GM12875 (cell line): ENCODE data around the gene CRACR2A.

Experiments used
- H3K4me3 ChIP-seq: one replicate; pipeline ENCODE4 v1.5.1; 2011; ENCODE audit warnings: low read depth, low read length, control low read depth
- TF ChIP-seq, protein P1 (sequence below): IDR thresholded peaks from 2 replicates; pipeline ENCODE4 v1.5.1; 2011; ENCODE audit warnings: low read depth, mild to moderate bottlenecking, control low read depth, inconsistent platforms, low read length, moderate library complexity, borderline replicate concordance; ENCODE audit not compliant: insufficient read depth

CRACR2A gene

DNA sequence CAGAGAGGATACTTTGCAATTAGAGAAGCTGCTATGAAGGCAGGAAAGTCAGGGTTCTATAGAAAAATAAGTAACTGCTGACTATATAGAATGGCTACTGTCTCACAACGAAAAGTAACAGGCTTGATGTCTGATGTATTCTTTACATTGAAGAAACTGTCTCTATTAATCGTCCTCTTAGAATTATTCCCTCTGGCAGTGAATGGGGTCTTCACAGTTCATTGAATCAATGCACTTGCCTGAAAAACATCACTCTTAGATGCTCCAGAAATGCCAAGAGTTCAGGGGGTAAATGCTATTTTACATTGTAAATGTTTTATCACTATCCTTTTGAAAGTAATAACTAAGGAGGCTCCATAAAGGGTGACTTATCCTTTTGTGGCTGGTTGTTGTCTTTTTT is 37.7 kb upstream of the CRACR2A start:
- TF ChIP-seq, protein P1, sequence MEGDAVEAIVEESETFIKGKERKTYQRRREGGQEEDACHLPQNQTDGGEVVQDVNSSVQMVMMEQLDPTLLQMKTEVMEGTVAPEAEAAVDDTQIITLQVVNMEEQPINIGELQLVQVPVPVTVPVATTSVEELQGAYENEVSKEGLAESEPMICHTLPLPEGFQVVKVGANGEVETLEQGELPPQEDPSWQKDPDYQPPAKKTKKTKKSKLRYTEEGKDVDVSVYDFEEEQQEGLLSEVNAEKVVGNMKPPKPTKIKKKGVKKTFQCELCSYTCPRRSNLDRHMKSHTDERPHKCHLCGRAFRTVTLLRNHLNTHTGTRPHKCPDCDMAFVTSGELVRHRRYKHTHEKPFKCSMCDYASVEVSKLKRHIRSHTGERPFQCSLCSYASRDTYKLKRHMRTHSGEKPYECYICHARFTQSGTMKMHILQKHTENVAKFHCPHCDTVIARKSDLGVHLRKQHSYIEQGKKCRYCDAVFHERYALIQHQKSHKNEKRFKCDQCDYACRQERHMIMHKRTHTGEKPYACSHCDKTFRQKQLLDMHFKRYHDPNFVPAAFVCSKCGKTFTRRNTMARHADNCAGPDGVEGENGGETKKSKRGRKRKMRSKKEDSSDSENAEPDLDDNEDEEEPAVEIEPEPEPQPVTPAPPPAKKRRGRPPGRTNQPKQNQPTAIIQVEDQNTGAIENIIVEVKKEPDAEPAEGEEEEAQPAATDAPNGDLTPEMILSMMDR: no peak

DNA sequence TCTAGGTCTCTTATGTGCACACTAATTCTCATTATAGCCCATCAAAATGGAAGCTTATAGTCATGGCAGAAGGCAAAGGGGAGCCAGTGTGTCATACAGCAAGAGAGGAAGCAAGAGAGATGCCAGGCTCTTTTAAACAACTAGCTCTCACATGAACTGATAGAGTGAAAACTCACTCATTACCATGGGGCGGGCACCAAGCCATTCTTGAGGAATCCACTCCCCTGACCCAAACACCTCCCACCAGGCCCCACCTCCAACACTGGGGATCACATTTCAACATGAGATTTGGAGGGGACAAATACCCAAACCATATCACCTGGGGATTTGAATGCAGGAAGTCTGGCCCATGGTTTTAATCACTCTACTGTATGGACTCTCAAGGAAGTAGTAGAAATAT is 36.9 kb upstream of the CRACR2A start:
- no peak overlapping the region for H3K4me3 ChIP-seq
- TF ChIP-seq, protein P1: no peak

More for the DNA sequence above, 37.7 kb upstream of the CRACR2A start:
- H3K4me3 ChIP-seq: no peak overlapping the region

DNA sequence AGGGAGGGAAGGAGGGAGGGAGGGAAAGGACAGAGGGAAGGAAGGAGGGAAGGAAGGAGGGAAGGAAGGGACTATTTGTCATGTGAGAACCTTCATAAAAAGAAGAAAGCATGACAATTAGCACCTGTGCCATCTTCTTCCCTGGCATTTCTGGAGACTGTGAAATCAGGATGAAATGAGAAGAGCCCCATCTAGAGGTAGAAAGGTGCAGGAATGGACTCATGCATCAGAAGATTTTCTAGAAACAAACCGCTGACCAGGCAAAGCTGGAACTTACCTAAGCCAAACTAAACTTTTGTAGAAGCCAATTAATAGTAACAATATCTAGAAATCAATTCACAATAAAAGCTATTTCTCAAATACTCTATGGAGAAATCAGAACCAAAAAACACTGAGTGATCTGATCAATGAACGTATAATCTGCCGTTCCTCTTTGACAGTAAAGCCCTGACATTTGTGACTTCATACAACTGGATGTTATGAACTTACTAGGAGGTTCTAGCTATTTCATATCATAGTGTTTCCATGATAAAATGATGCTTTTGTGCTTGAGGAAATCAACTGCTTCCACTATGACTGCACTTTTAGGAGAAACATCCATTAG is 24.4 kb upstream of the CRACR2A start:
- TF ChIP-seq, protein P1: peak; percentile 58; the same call in 1 of the 2 replicates
- no peak overlapping the region for H3K4me3 ChIP-seq

DNA sequence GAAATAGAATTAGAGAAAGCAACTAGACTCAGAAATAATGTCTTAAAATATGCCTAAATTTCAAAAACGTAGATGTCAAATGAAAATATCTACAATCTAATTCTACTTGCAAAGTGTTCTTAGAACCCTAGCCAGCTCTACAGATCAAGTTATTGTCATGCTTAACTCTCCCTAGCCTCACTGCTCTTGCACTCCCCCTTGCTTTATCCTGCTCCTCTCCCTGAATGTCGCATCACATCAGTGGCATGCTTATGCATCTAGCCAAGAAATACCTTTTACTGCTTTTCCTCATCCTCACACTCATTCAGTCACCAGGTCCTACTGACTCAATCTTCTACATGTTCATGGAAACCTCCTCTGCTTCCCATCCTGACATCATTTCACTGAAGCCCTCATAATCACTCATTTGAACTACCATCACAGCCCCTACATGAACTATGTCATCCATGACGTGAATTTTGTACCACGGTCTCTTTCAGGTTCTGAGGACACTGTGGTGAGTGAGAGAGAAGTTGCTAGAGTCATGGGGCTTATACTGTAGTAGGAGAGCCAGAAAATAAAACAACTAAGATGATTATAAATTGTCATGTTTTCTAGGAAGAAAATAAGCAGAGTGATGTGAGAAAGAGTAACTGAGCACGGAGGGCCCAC is 22.6 kb upstream of the CRACR2A start:
- no peak overlapping the region for H3K4me3 ChIP-seq
- TF ChIP-seq, protein P1: no peak

DNA sequence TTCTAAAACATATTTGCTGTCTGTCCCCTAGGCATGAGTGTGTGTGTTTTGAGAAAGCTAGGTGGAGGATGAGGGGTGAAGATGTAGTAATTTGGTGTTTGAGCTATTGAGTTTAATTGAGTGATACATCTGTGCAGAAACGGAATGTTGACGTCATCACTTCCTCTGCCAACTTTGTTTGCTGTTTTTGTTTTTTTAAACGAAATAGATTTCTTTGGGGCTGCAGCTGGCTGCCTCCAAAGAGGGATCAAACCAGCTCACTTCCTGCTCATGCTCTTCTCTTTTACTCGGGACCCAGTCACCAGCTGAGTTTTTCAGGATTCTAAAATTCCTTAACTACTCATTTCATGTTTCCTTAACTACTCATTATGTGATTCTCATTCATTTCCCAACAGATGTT is 19.5 kb upstream of the CRACR2A start:
- no peak overlapping the region for H3K4me3 ChIP-seq
- TF ChIP-seq, protein P1: no peak

DNA sequence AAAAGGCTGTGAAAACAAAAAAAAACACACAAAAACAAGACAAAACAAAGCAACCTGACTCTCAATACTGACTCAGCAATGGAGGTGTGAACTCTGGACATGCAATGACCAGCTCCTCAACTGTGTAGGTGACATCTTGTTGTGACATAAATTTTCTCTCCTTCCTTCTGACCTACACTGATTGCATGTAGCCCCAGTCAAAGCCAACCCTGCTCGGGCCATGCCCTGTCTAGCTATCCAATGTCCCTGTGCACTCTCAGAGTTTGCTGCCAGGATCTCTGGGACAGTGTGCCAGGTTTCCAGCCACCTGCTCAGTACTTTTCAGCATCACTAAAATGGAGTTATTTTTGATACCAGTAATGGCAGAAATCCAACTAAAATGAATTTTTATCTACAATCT is 18.9 kb upstream of the CRACR2A start:
- no peak overlapping the region for H3K4me3 ChIP-seq
- TF ChIP-seq, protein P1: no peak

DNA sequence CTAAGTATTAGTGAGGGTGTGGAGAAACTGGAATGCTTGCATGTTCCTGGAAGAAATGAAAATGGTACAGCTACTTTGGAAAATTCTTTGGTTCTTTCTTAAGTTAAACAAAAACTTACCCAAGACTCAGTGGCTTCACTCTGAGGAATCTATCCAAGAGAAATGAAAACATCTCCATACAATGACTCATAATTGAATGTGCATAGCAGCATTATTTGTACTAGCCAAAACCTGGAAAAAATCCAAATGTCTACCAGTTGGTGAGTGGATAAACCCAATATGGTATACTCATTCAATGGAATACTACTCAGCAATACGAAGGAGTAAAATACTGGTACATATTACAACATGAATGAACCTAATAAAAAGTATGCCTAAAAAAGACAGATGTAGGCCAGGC is 18.0 kb upstream of the CRACR2A start:
- H3K4me3 ChIP-seq: no peak overlapping the region
- TF ChIP-seq, protein P1: no peak
